H1 (cell line): ENCODE data around the gene TMEM108. TPM values are rescaled to one million over a fixed set of nuclear protein-coding genes. Genes with fewer than 3 reads are reported as not detected.

ENCODE experiments used
- TBP ChIP-seq: IDR thresholded peaks from 2 replicates; pipeline ENCODE4 v1.6.1; 2011; ENCODE audit warnings: low read depth, low read length, improper control_type of control experiment
- polyA plus RNA-seq, 7 experiments: library from polyadenylated mRNA; depleted of rRNA in 3 of 7; stranded (reverse) in 5 of 7; unstranded in 2 of 7; fragments of >200 nt in 5 of 7; fragments of 200-250 nt in 2 of 7; gene quantifications; 1 replicate in 5 of 7; 2 replicates in 1 of 7; 4 replicates in 1 of 7; pipeline versions ENCODE4 v1.2.1 to v1.2.3, GENCODE V29; 2011 to 2013; ENCODE audit warnings: missing spikeins in 2 of 7, mixed read lengths in 2 of 7
- total RNA-seq: library from RNA; stranded (reverse); fragmentation: NEBNext Ultra II Directional; extraction: Animal tissue kit (Norgen Biotek cat#: 25700); gene quantifications from 2 replicates; pipeline ENCODE4 v1.2.1, GENCODE V29; 2021

TMEM108 gene
- total and polyA plus RNA-seq, 2 of the 8 experiments (the other 6 are each of a cell fraction or from before 2014, with no cell fraction given) = 14.3 to 16.2 TPM

DNA sequence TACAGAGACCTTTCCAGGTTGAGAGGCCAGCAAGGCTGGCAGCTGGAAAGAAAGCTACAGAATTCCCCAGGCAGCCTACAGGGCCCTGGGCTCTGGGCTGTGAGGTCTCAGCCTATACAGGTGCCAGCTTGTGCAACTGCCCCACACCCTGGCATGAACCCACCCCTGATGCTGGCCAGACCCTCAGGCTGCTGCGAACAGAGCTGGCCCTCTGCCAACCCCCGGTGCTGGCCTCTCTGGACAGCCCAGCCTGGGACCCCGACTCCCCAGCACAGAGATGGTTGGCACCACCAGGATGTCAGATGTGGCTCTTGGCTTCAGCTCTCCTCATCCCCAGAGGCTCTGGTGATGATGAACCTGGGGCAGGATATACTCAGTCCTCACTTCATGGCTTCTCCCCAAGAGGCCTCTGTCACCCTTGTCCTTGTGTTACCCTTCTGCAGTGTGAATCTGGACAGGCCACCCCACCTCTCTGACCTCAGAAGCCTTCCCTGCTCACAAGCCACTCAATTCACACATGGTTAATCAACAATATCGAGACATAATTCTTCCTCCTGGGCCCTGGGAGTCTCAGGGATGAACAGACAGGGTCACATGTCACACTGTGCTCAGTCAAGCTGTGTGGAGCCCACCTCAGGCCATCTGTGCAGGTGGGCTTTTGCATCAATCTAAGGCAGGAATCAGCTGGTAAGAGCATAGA is 350.7 kb downstream of the TMEM108 start (continued):
- no peak for TF ChIP-seq TBP
